ENCODE measurements around the gene SERAC1. TPM values are rescaled to one million over a fixed set of nuclear protein-coding genes. Genes with fewer than 3 reads are reported as not detected.

SERAC1 gene
- total and polyA plus RNA-seq, 2 donors (not counting 1 experiment from before 2014, with no cell fraction given), result 1.9 to 5.8 TPM

GRCh38 chr6:158165919-158166416 lies 2.1 kb downstream of the SERAC1 start:
- TF ChIP-seq EZH2 (IDR thresholded peaks at IDR 0.05; ENCODE audit: borderline replicate concordance, insufficient read depth, low read depth, low read length, poor library complexity, severe bottlenecking), result no peak
- no peak overlapping the region for H3K4me2 ChIP-seq (replicated peaks; ENCODE audit: low read depth, low read length, poor library complexity, severe bottlenecking)
- peaks cover 15% of the 10 kb centered on the region for H3K4me1 Mint-ChIP-seq
- no peaks in the 10 kb centered on the region for H3K27me3 Mint-ChIP-seq
- intact Hi-C loops (cut with micrococcal nuclease), result loop anchor here (5.0 kb wide), 2 partner anchors 391 to 701 kb away; no protein-coding TSS in a partner anchor
- no peaks in the 10 kb centered on the region for H3K9me3 ChIP-seq (ENCODE audit: control extremely low read depth in 1 of 3, control insufficient read depth in 2 of 3, insufficient read depth in 1 of 3, low read length in 2 of 3)
- POLR2A ChIA-PET, result no interaction called here
- H3K4me3 ChIP-seq (ENCODE audit: control extremely low read depth in 1 of 5, extremely low read depth in 1 of 5, insufficient read depth in 1 of 5, low read depth in 2 of 5, low read length in 4 of 5), result no peak overlapping the region
- no peak overlapping the region for H3K27ac ChIP-seq (ENCODE audit: low read length in 2 of 2)
- H3K79me2 ChIP-seq (ENCODE audit: control insufficient read depth, insufficient read depth, low read length), result peaks cover 11% of the 10 kb centered on the region
- WGBS (ENCODE audit: insufficient coverage), result no CpG with 5 or more reads among the region's 1 CpG
- H3K36me3 ChIP-seq (replicated peaks in 1 of 2; ENCODE audit: control extremely low read depth in 1 of 2, control insufficient read depth in 1 of 2, extremely low read depth in 1 of 2, insufficient read depth in 2 of 2, low read length in 1 of 2), result no peaks in the 10 kb centered on the region
- no peak overlapping the region for H3K4me3 Mint-ChIP-seq
- DNase-seq (no peak), ATAC-seq (ENCODE audit: low read depth) (no peak)
- no peaks in the 10 kb centered on the region for H3K27me3 ChIP-seq (replicated peaks in 1 of 4; ENCODE audit: control extremely low read depth in 1 of 4, control insufficient read depth in 3 of 4, insufficient read depth in 4 of 4, low read length in 3 of 4)
- no peak overlapping the region for H3K27ac Mint-ChIP-seq
- H3K9ac ChIP-seq (ENCODE audit: low read length), result no peak overlapping the region
- H3K4me1 ChIP-seq (ENCODE audit: control insufficient read depth in 2 of 2, insufficient read depth in 2 of 2, low read length in 2 of 2), result peaks cover 9 to 12% of the 10 kb centered on the region in 2 donors
- CTCF ChIA-PET, result interaction anchor here (0.6 kb wide), 2 partner anchors 12 to 440 kb away, joined by 4 read pairs; no protein-coding TSS in a partner anchor
- no peaks in the 10 kb centered on the region for H4K20me1 ChIP-seq (ENCODE audit: control insufficient read depth, insufficient read depth, low read length, poor library complexity, severe bottlenecking)
- no peak overlapping the region for H2AFZ ChIP-seq (ENCODE audit: insufficient read depth, low read depth, low read length, poor library complexity, severe bottlenecking)
- no peaks in the 10 kb centered on the region for H3K9me3 Mint-ChIP-seq (ENCODE audit: insufficient read depth)

GRCh38 chr6:158164579-158165170 lies 3.4 kb downstream of the SERAC1 start:
- ChIA-PET CTCF (no interaction called here), POLR2A (no interaction called here)
- Histone ChIP-seq H3K4me3 (ENCODE audit: control extremely low read depth in 1 of 5, extremely low read depth in 1 of 5, insufficient read depth in 1 of 5, low read depth in 2 of 5, low read length in 4 of 5) (no peak overlapping the region), H3K9me3 (ENCODE audit: control extremely low read depth in 1 of 3, control insufficient read depth in 2 of 3, insufficient read depth in 1 of 3, low read length in 2 of 3) (no peaks in the 10 kb centered on the region), H3K27me3 (replicated peaks in 1 of 4; ENCODE audit: control extremely low read depth in 1 of 4, control insufficient read depth in 3 of 4, insufficient read depth in 4 of 4, low read length in 3 of 4) (no peaks in the 10 kb centered on the region), H2AFZ (ENCODE audit: insufficient read depth, low read depth, low read length, poor library complexity, severe bottlenecking) (no peak overlapping the region), H4K20me1 (ENCODE audit: control insufficient read depth, insufficient read depth, low read length, poor library complexity, severe bottlenecking) (no peaks in the 10 kb centered on the region), H3K27ac (ENCODE audit: low read length in 2 of 2) (no peak overlapping the region), H3K4me2 (replicated peaks; ENCODE audit: low read depth, low read length, poor library complexity, severe bottlenecking) (no peak overlapping the region), H3K9ac (ENCODE audit: low read length) (no peak overlapping the region), H3K4me1 (ENCODE audit: control insufficient read depth in 2 of 2, insufficient read depth in 2 of 2, low read length in 2 of 2) (peaks cover 9 to 12% of the 10 kb centered on the region in 2 donors), H3K36me3 (replicated peaks in 1 of 2; ENCODE audit: control extremely low read depth in 1 of 2, control insufficient read depth in 1 of 2, extremely low read depth in 1 of 2, insufficient read depth in 2 of 2, low read length in 1 of 2) (no peaks in the 10 kb centered on the region), H3K79me2 (ENCODE audit: control insufficient read depth, insufficient read depth, low read length) (peaks cover 11% of the 10 kb centered on the region)
- intact Hi-C loops (cut with micrococcal nuclease), result loop anchor here (5.0 kb wide), 2 partner anchors 393 to 703 kb away; no protein-coding TSS in a partner anchor
- H3K27me3 Mint-ChIP-seq, result no peaks in the 10 kb centered on the region
- TF ChIP-seq CTCF (IDR thresholded peaks at IDR 0.05) (no peak), EZH2 (IDR thresholded peaks at IDR 0.05; ENCODE audit: borderline replicate concordance, insufficient read depth, low read depth, low read length, poor library complexity, severe bottlenecking) (no peak)
- WGBS (ENCODE audit: insufficient coverage), result 89% methylated on average over 2 of the region's 3 CpGs
- peaks cover 15% of the 10 kb centered on the region for H3K4me1 Mint-ChIP-seq
- DNase-seq, result no peak
- H3K9me3 Mint-ChIP-seq (ENCODE audit: insufficient read depth), result no peaks in the 10 kb centered on the region
- H3K27ac Mint-ChIP-seq, result no peak overlapping the region
- ATAC-seq (ENCODE audit: low read depth), result no peak
- H3K4me3 Mint-ChIP-seq, result no peak overlapping the region

All from B cell (primary cell).